GM21717 (cell line): Measurements from ENCODE around the gene SORBS2.
"Not testable (repeated sequence)": the region's sequence is repeated elsewhere in the genome, so short reads cannot be mapped to it uniquely, and the experiment has no call there.

Experiments used
- ATAC-seq: cut with Tn5 transposase; IDR thresholded peaks from one replicate; pipeline ENCODE4 v1.9.1; 2021; ENCODE audit warnings: mild to moderate bottlenecking, moderate library complexity; ENCODE audit not compliant: unreplicated experiment

Gene SORBS2

DNA sequence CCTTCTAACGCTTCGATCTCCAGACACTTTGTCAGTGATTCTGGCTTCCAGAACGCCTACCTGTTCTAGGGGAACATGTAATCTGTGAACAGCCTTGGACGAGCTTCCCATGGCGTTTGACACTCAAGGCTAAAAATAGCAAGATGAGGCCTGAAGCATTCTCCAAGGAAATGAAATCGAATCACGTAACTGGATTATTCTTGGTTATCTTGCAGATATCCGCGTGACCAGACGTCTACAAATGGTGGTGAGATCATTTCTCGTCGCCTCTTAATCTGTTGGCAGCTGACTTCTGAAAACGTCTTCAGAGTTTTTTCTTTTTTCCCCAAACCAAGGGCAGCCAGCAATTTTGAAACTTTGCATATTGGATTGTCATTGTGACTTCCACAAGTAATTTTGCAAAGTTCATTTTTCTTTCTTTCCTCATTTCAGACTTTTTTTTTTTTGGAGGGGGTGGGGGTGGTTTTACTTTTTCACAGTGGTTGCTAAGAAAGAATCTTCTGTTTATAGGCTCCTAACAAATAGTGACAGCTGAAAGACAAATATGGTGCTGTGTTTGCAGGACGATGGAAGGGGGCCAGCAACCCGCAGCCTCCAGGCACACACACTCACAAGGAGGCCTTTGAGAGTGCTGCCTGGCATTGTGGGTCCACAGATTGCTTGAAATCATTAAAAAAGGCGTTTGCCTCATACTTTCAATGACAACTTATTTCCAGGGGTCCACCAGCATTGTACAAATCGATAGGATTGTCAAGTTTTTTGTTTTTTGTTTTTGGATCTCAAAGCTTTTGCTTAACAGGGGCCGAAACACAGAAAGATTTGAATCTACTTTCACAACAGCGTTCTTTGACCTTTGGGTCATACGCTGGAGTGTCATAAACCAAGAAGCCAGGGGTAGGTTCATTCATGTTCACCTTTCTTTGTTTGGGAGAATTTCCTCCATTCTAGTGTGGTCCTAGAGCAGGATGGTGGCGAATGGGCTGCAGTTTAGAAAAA lies 244.3 kb downstream of the SORBS2 start:
- no peak for ATAC-seq

DNA sequence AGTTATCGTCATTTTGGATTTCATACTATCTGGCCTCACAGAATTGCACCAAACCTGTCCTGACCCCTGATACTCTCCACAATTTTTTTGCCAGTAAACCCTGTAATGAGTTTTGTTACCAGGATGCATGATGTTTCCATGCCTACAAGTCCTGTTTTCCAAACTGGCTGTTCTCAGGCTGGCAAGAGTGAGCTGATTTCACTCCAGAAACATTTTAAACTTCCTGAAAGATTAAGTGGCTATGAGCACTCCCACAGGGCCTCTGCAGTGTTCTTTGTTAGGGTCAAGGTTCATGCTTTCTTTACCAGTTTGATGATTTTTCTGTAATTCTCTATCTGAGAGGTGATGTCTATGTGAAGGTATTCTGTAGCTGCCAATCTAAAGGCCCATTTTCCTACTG lies 245.0 kb downstream of the SORBS2 start:
- no peak for ATAC-seq

DNA sequence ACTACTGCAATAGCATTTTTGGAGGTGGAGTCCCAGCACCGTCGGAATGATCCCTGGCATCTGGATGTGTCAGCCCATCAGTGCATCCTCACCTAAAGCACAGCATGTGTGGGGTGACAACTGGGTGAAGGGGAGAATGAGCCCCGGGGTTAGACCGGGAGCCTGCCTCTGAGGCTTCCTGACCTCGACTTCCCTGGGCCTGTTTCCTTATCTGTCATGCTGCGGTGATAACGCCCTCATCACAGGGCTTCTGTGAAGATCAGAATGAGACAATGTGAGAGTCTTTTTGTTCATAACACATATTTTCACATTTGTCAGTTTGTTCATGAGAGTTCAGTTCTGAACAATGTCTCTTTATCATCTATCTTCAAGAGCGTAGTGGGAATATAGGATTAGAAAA lies 245.6 kb downstream of the SORBS2 start:
- no peak for ATAC-seq

DNA sequence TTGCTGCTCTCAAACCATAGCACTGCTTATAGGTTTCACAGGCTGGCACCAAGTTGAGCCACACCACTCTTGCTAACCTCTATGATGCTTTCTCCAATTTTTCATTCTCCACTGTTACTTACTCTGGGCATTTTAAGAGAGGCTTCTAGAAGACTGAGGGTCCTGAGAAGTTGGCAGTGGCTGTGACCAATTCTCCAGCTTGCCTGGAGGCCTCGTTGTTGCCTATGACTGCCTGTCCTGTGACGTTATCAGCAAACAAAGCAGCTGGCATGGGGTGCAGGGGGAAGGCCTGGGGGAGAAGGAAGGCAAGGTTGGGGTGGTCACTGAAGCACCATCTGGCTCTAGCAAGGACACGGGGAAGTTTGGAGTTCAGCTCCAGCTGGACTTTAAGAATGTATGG lies 246.3 kb downstream of the SORBS2 start:
- no peak for ATAC-seq

DNA sequence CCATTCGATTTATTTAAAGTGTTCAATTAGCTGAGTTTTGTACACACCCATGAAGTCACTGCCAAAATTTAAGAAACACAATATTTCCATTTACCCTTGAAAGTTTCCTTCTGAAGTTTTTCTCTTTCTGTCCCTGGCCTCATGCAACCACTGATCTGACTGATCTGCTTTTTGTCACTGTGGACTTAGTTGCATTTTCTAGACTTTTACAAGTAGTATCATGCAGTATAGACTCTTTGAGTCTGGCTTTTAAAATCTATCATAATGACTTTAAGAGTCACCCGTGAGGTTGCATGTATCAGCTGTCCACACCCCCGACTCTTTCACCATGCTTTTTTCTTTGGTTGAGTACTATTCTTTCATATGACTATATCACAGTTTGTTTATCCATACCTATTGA lies 247.6 kb downstream of the SORBS2 start:
- no peak for ATAC-seq

DNA sequence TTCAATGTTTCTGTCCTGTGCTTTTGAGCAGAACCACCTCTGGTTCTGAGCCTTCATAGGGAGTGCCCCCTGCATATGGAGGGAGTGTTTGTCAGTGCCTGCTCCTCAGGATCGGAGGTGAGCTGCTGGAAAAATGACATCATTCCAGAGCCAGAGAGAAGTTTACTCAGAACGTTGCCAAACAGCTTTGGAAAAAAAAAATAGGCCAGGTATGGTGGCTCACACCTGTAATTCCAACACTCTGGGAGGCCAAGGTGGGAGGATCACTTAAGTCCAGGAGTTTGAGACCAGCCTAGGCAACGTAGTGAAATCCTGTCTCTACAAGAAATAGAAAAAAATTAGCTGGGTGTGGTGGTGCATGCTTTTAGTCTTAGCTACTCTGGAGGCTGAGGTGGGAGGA lies 249.5 kb downstream of the SORBS2 start:
- no peak for ATAC-seq

DNA sequence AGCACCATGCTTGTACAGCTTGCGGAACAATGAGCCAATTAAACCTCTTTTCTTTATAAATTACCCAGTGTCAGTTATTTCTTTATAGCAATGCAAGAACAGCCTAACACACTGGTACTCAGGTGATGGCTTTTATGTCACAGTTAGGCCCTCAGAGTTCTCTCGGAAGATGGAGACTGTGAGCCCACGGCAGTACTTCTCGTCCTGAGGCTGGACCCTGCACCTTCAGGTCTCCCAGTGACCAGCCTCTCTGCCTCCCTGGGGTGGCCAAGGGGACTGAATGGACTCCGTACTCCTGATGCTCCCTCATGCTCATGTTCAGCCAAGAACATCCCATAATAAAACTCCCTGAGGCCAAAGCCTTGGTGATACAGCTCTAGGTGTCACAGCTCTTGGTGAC lies 251.7 kb downstream of the SORBS2 start:
- no peak for ATAC-seq

DNA sequence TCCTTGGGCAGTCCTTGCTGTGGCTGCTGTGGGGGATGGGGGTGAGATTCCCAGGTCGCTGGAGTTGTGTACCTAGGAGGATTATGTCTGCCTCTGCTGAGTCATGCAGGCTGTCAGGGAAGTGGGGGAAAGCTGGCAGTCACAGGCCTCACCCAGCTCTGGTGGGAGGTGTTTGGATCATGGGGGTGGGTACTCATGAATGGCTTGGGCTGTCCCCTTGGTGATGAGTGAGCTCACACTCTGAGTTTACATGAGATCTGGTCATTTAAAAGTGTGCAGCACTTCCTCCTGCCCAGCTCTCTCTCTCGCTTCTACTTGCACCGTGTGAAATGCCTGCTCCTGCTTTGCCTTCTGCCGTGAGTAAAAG lies 252.1 kb downstream of the SORBS2 start:
- no peak for ATAC-seq

DNA sequence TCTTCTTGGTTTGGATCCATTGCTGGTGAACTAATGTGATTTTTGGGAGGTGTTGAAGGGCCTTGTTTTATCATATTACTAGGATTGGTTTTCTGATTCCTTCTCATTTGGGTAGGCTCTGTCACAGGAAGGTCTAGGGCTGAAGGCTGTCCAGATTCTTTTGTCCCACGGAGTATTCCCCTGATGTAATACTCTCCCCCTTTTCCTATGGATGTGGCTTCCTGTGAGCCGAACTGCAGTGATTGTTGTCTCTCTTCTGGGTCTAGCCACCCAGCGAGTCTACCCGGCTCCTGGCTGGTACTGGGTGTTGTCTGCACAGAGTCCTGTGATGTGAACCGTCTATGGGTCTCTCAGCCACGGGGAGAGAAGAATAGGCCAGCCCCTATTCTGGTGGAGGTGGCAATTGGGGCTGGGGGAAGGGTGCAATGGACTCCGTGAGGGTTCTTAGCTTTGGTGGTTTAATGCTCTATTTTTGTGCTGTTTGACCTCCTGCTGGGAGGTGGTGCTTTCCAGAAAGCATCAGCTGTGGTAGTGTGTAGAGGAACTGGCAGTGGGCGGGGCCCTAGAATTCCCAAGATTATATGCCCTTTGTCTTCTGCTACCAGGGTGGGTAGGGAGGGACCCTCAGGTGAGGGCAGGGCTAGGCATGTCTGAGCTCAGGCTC lies 252.6 kb downstream of the SORBS2 start:
- ATAC-seq: not testable (repeated sequence)

DNA sequence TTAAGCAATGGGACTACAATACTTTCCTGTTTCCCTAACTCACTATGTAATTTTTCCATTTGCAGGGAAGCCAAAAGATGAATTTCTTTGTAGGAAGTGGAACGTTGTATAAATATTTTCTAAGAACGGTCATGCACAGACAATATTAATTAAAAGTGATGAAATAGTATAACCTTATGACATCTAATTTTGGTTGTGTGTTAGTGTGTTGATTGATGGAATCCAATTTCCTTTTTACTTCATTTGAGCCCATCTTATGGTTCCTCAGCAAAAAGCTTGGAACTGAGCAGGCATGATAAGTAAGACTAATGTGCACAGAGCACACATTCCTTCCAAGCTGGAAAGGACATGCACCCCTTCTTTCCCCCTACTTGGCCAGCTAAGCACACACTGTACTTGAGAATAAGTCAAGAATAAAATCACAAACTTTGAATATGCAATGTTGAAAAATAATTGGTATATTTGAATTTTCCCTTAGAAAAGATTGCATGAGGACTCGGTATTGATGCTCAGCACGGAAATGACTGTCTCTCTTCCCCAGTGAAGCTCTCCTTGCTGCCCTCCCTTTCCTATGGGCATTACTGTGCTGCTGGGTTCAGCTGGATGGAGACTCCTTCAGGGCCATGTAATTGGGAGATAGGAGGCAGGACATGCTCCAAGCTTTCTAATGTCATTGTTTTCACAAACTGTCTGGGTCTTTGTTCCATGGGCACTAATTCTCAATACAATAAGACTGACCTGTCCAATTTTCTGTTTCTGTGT lies 257.4 kb downstream of the SORBS2 start:
- no peak for ATAC-seq

DNA sequence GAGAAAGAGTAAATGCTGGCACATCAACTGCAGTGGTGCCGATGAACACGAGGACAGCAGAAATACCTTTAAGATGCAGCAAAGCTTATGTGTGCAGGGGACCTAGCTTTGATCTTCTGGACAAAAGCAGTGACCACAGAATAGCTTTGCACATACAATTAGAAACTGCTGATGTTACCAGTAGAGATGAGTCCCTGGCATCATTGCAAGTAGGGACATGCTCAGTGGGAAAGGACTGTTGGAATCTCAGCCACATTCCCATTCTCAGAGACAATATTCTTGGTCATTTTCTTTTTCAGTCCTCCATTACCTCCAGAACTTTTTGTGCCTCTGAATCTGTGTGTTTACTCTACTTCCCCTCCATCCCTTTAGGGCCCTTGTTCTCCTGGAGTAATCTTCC lies 259.7 kb downstream of the SORBS2 start:
- ATAC-seq: no peak

DNA sequence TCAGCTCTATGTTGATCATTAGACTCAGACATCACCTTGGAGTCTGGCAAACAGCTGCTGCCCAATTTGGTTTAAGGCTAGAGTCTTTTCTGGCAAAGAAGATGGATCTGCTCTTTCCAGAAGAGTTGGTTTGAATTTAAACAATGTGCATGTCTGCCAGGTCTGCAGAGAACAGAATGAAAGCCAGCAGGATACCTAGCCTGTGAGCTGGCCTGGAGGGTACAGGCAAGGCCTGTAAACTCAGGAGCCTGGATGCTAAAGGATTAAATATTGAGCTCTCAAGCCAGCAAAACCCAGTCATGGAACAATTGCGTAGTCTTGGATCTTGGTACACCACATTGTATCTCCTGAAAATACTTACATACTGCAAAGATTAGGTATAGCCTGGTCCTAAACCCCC lies 261.1 kb downstream of the SORBS2 start:
- ATAC-seq: no peak

DNA sequence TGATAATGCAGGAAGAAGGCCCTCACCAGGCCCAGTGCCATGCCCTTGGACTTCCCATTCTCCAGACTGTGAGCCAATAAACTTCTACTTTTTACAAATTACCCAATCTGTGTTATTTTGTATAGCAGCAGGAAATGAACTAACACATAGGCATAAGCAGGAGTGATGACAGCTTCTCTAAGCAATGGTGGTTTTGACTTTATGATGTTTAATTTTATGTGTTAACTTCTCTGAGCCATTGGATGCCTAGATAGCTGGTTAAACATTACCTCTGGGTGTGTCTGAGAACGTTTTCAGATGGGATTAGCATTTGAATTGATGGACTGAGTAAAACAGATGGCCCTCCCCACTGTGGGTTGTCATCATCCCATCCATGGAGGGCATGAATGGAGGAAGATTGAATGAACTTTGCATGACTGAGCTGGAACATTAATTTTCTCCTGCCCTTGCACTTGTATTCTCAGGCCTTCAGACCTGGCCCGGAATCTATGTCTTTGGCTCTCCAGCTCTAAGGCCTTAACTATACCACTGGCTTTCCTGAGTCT lies 262.8 kb downstream of the SORBS2 start:
- ATAC-seq: no peak

DNA sequence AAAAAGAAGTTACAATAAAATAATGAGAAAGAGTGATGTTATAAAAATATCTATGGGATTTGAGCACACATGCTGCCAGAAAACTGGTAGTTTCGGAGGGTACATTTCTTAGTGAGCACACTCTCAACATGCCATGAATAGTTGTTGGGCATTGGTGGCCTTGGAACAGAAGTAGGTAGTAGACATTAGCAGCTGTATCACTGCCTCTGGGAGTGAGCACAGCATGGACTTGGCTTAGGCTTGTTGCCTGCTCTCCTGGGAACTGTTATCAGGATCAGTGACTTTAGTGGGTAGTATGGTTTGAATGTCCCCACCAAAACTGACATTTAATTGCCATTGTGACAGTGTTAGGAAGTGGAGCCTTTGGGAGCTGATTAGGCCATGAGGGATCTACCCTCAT lies 263.4 kb downstream of the SORBS2 start:
- ATAC-seq: no peak

DNA sequence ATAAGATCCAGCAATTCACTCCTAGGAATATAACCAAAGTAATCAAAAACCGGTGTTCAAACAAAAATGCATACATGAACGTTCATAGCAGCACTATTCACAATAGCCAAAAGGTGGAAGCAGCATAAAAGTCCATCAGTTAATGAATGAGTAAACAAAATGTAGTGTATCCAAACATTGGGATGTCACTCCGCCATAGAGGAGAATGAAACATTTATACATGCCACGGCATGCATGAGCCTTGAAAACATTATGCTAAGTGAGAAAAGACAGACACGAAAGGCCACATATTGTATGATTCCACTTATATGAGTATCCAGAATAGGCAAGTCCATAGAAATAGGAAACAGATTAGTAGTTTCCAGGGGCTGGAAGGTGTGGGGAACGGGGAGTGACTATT lies 265.7 kb downstream of the SORBS2 start:
- ATAC-seq: no peak

DNA sequence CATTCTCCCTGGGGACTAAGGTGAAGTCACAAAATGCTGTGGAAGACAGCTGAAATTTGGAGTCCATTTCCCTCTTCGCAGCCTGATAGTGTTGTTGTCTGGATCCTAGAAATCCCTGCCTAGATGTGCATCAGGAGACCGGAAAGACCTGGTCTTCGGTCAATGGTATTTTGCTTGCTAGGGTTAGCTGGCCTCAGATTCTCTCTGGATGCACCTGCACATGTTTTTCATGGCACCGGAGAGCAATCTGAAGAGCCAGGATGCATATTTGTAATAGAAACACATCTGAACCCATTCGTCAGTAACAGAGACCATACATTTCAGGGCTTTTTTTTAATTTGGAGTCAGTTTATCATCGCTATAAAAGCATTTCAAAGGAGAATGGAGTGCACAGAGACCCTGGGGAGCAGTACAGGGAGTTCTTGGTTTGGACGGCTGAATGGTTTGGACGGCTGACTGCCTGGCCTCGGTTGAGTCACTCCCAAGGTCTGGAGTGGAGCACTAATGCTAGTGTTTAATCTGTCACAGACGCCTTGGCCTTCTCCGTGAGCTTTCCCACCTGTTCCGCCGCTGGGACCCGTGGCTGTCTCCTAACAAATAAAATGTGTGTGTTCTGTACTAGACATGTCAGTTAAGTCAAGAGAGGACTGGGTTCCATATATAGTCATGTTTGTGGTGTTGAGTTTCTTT lies 269.2 kb downstream of the SORBS2 start:
- no peak for ATAC-seq

DNA sequence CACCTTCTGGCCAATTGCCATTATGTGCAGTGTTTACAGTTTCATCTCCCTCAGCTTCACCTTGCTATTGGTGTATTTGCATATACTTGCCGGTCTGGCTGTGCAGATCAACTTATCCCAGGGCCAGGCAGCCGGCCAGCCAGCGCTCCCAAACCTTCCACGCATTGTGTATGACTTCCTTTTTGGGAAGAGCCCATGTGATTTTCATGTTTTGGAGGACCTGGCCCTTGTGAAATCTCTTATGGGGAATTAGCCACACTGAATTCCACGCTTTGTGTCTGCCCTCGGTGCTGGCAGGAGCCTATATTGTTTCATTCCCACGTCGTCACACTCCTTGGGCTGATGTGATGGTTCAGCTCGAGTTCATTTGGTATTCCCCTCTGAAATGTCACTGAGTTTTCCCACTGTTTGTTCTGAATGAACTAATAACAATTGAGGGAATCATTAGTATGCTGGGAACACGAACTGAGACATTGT lies 270.7 kb downstream of the SORBS2 start:
- no peak for ATAC-seq

DNA sequence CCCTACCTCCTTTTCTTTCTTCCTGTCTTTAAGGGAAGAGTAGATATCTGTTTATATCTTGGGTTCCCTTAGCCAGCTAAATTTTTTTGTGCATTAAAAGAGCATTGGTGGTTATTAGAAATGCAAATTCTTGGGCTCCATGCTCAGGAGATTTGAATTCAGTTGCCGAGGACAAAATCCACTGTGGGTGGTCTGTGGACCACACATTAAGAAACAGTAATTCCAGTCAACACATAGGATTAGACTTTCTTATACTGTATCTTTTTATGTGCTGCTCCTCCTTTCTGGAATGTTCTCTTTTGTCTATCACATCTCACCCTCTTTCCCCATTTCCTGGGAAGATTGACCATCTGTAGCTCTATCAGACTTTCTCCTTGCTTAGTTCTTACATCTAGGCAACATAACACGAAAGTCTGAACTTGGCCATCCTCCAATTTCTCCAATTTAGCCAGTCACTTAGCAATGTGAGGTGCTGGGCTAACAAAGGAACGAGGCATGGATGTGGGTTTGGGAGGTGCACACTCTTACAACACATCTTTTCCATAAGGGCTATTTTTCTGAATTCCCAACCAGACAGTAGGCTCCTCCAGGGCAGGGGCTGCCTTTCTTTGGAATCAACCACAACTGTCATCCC lies 271.4 kb downstream of the SORBS2 start:
- ATAC-seq: no peak

DNA sequence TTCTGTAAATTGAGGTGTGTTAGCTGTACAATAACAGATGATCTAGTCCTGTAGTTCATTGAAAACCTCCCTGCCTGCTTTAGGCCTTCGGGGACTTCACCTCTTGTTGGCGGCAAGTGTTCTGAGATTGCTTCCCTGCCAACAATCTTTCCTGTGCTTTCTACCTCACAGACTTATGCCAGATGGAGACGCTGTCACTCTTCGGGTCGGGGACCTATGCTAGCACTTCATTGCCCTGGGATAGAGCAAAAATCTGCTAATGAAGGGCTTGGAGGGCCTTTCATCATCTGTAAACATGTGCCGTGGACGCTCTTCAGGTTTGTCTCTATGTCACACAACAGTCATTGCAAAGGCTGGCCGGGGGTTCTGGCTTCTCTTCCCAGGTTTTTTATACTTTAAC lies 272.0 kb downstream of the SORBS2 start:
- ATAC-seq: no peak

DNA sequence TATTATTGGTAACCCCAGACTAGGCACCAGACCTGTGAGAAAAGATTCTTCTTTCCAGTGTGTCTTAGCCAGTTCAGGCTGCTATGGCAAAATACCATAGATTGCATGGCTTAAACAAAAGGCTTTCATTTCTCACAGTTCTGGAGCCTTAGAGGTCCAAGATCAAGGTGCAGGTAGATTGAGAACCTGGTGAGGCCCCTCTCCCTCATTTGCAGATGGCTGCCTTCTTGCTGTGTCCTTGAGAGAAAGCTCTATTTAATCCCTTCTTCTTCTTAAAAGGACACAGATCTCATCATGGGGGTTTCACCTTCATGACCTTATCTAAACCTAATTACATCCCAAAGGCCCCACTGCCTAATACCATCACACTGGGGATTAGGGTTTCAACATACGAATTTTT lies 273.2 kb downstream of the SORBS2 start:
- ATAC-seq: no peak
